ENCODE results near the gene ERICH4. TPM values are rescaled to one million over a fixed set of nuclear protein-coding genes. Genes with fewer than 3 reads are reported as not detected.

The ERICH4 gene
- total and polyA plus RNA-seq, 12 donors, result 0.10 to 0.37 TPM; not detected in 10

GRCh38 chr19:41449079-41449864 lies 6.3 kb downstream of the ERICH4 start:
- WGBS, 2 donors, result 3 to 4% methylated on average over 22 of the region's 22 CpGs
- peak; percentile 95 to 99 (median 98) for TF ChIP-seq CTCF (IDR thresholded peaks at IDR 0.05)
- Histone ChIP-seq H3K27me3 (peaks cover 0 to 12% (median 4%) of the 10 kb centered on the region in 7 donors), H3K9me3 (no peaks in the 10 kb centered on the region), H3K36me3 (peaks cover 0 to 7% (median 0%) of the 10 kb centered on the region in 9 donors), H3K4me3 (peak overlapping the region in 6 of 10 donors; percentile 28 to 41 (median 34)), H3K4me1 (peaks cover 0 to 25% (median 11%) of the 10 kb centered on the region in 9 donors), H3K27ac (no peak overlapping the region)
- ATAC-seq, result peak; percentile 86 to 95 (median 92)
- intact Hi-C loops (cut with DNase I), result loop anchor here in 8 of 10 donors (1.0 to 5.0 kb wide), 11 partner anchors 33 to 123 kb away; no protein-coding TSS in a partner anchor
- DNase-seq, result peak; percentile 77 to 82

GRCh38 chr19:41449865-41450178 lies 6.9 kb downstream of the ERICH4 start:
- Histone ChIP-seq H3K4me1 (peaks cover 0 to 22% (median 11%) of the 10 kb centered on the region in 9 donors), H3K27ac (no peak overlapping the region), H3K4me3 (no peak overlapping the region), H3K36me3 (peaks cover 0 to 9% (median 0%) of the 10 kb centered on the region in 9 donors), H3K27me3 (peaks cover 0 to 11% (median 4%) of the 10 kb centered on the region in 7 donors), H3K9me3 (no peaks in the 10 kb centered on the region)
- WGBS, 2 donors, result 75 to 79% methylated on average over 3 of the region's 3 CpGs
- TF ChIP-seq CTCF (IDR thresholded peaks at IDR 0.05), result no peak
- ATAC-seq, result no peak
- no peak for DNase-seq
- intact Hi-C loops (cut with DNase I), result loop anchor here (1.0 to 10.0 kb wide), 13 partner anchors 32 to 122 kb away; no protein-coding TSS in a partner anchor

- ATAC-seq, result no peak
- no peak overlapping the region for H3K4me3 ChIP-seq
- 71 to 73% methylated on average over 6 of the region's 6 CpGs for WGBS, 2 donors
- H3K27me3 ChIP-seq, result peaks cover 0 to 9% (median 0%) of the 10 kb centered on the region in 7 donors
- DNase-seq, result no peak
- H3K4me1 ChIP-seq, result peaks cover 0 to 50% (median 24%) of the 10 kb centered on the region in 9 donors
- H3K9me3 ChIP-seq, result no peaks in the 10 kb centered on the region
- H3K36me3 ChIP-seq, result peaks cover 0 to 9% (median 0%) of the 10 kb centered on the region in 9 donors
- no peak for TF ChIP-seq CTCF (IDR thresholded peaks at IDR 0.05)
- no peak overlapping the region for H3K27ac ChIP-seq
- intact Hi-C loops (cut with DNase I), result loop anchor here in 2 of 10 donors (5.0 to 10.0 kb wide), 2 partner anchors 112 to 115 kb away; no protein-coding TSS in a partner anchor
These were observed 9.8 kb downstream of the ERICH4 start for GRCh38 chr19:41452584-41453275.

- H3K36me3 ChIP-seq, result peaks cover 0 to 9% (median 0%) of the 10 kb centered on the region in 9 donors
- peaks cover 0 to 29% (median 7%) of the 10 kb centered on the region in 7 donors for H3K27me3 ChIP-seq
- peak overlapping the region in 1 of 10 donors; percentile 8 for H3K4me3 ChIP-seq
- no peak for TF ChIP-seq CTCF (IDR thresholded peaks at IDR 0.05)
- no peak for DNase-seq
- ATAC-seq, result peak in 2 of 8 donors; percentile 8 to 22
- peaks cover 0 to 30% (median 23%) of the 10 kb centered on the region in 9 donors for H3K4me1 ChIP-seq
- intact Hi-C loops (cut with DNase I), result loop anchor here in 2 of 10 donors (5.0 to 10.0 kb wide), 2 partner anchors 76 to 109 kb away; no protein-coding TSS in a partner anchor
- WGBS, 2 donors, result 27 to 32% methylated on average over 2 of the region's 2 CpGs
- peak overlapping the region in 8 of 10 donors; percentile 4 to 77 (median 70) for H3K27ac ChIP-seq
- H3K9me3 ChIP-seq, result no peaks in the 10 kb centered on the region
These were observed 13.0 kb downstream of the ERICH4 start for GRCh38 chr19:41455936-41456335.
